Kidney capillary endothelial cell (primary cell): Measurements from ENCODE around the gene LRIT2.
A peak's percentile ranks its signal among the peaks of the same experiment; 100 is the strongest.

ENCODE experiments used
- DNase-seq: peaks from one replicate; pipeline ENCODE4 v3.0.0-alpha.2; 2018; ENCODE audit warnings: low spot score

Gene LRIT2

DNA sequence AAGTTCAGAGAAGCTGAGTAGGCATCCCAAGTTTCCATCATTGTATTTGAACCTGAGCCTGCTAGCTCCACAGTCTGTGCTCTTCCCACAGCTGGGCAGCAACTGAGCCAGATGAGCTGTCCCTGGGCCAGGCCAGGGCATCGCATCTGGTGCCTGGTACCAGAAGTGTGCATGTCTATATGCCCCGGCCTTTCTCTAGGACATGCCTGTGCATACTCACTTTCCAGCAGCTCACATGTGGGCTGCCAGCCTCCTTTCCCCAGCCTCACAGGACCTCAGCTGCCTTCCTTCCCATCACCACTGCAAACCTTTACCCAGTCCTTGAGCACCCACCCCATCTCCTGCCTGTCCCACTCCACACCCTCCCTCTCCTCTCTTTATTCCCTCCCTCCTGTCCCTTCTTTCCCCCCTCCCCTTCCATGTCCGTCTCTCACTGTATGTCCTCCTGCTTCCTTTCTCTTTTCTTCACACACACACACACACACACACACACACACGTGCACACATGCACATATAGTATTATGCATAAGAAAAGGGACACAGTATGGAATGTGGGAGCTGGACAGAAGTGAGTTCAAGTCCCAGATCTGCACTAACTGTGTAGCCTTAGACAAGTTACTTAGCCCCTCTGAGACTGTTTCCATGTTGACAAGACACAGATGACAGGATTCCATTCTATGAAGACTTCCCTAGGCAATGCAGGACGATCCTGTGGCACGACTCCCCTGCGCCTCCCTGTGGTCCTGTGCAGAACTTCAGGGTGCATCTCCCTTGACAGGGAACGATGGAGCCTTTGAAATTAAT, 20.1 kb downstream of the LRIT2 start:
- peak; percentile 36 for DNase-seq

DNA sequence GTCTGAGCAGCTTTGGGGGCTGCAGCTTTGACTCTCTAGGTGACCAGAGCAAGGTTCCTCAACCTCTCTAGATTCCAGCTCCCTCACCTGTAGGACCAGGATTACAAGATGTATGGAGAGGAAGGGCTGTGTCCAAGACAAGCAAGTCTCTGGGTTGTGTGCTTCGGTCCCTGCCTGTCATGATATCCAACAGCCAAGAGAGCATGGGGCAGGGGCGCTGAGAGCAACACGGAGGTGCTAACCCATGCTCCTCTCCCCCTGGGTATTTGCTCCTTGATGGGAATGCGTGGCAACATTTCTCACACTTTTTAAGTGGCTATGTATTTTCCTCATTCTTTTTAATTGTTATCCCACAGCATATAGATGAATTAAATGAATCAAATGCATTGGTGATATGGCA, 20.7 kb downstream of the LRIT2 start:
- DNase-seq: no peak

- no peak for DNase-seq
Observed at GRCh38 chr10:84204122-84204521, 21.2 kb downstream of the LRIT2 start.

DNA sequence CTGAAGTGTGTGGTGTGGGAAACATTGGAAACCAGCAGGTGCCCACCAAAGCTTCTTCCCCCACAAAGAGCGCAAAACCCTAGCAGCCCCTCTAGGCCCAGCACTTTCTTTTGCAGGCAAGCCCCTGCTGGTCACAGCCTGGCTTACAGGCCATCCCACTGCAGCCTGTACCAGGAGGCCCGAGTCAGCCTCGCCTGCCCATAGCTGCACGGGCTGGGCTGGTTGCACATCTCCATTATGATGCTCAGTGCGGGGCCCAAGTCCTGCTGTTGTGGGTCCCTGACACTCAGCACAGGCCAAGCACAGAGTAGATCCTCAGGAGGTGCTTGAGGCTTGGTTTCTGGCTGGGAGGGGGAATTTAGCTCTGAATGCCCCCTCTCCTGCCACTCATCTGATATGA, 23.0 kb downstream of the LRIT2 start:
- DNase-seq: no peak

- no peak for DNase-seq
Observed at GRCh38 chr10:84201682-84202081, 23.7 kb downstream of the LRIT2 start.

DNA sequence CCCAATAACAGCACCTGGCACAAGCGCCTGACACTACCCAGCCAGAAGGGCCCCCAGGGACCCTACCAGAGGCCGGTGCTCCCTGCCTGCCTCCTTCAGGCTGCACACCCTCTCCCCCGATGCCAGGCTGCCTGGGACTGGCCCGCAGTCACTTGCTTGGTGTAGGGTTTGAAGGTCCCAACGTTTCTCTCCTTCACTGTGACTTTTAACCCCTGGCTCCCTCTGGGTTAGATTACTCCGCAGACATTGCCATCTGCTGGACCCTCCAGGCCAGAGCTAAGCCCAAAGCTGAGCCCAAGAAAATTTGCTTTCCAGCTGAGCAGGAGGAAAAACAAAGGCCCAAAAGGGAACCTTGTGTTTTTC, 24.1 kb downstream of the LRIT2 start:
- no peak for DNase-seq

DNA sequence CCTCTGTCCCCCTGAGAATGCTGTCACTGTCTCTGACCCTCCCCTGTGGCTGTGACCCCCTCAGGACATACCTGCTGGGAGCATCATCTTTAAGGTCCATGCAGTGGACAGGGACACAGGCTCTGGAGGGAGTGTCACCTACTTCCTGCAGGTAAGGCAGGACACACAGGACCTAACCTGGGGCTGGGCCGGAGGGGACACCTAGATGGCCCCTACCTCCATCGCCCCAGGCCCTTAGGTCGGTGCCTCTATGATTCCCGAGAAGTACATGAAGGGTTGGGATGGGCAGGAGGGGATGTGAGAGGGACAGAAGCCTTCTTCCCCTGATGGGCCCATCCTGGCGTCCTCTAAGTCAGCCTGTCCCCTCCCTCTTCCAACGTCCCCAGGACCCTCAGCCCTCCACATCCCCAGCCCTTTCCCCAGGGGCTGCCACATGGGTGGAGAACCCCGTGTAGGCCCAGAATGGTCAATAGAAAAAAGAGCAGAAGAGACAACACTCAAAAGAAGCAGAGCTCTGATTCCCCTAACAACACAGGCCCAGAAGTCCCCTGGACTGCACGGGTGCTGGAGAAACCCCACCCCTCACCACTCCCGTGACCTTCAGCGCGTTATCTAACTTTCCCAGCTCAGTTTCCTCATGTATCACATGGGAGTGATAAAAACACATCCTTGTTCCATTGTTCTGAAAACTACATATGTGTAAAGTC, 24.7 kb downstream of the LRIT2 start:
- no peak for DNase-seq

GRCh38 chr10:84198206-84198915, 27.0 kb downstream of the LRIT2 start:
- DNase-seq: no peak

DNA sequence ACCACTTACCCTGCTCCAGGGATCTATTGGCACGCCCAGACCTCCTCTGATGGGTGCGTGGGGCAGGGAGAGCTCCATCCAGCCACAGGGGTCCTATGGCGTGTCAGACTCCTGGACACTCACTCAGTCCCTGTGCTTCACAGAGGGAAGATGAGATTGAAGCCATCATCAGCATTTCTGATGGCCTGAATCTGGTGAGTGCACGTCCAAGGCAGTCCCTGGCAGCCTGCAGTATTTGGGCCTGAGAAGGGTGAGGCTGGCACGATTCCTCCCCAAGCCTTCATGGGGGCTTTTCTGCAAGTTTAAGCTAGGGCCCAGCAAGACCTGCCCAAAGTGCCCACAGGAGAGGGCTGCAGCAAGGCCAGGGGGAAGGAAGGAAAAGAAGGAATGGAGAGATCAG, 27.7 kb downstream of the LRIT2 start:
- no peak for DNase-seq

GRCh38 chr10:84196941-84197340, 28.4 kb downstream of the LRIT2 start:
- no peak for DNase-seq

GRCh38 chr10:84196083-84196482, 29.3 kb downstream of the LRIT2 start:
- DNase-seq: no peak

GRCh38 chr10:84195044-84195830, 30.1 kb downstream of the LRIT2 start:
- DNase-seq: no peak

GRCh38 chr10:84194424-84195043, 30.8 kb downstream of the LRIT2 start, which contains the start of gene CDHR1:
Gene CDHR1 (plus strand): TSS chr10:84194537. CDS start chr10:84194761, 224 bp downstream.
- DNase-seq: no peak

GRCh38 chr10:84193846-84194423, 31.4 kb downstream of the LRIT2 start:
- no peak for DNase-seq

DNA sequence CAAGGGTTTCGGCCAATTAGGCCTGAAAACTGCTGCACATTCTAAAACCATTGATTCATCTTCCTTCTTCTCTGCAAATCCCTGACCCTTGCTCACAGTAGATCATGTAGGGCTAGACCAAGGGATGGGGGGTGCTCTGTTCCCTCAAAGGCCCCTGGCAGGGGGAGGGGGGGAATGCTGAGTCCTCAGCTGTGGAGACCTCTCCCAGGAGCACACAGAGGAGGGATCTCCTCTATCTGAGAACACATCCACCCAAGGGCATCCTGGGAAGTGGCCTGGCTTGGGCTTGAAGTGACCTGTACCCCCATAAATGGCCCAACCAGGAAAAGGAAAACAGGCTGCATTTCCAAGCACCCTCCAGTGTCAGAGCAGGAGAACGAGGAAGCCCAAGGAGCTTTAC, 32.0 kb downstream of the LRIT2 start:
- no peak for DNase-seq

DNA sequence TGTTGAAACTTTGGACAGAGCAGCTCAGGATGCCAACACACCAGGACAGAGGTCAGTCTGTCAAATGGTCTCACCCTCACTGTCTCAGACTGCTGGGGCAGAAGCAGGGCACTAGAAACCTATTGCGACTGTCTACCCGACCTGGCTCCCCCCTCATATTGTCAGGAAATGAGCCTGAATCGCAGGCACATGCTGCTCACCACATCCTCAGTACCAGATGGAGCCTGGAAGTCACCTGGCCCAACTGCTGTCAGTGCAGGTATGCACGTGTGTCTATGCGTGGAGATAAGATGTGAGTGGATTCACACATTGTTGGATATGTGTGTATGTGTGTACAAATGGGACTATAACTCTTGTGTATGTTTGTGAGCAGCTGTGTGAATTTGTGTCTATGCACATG, 34.2 kb downstream of the LRIT2 start:
- DNase-seq: no peak

GRCh38 chr10:84190621-84191020, 34.7 kb downstream of the LRIT2 start:
- DNase-seq: no peak

DNA sequence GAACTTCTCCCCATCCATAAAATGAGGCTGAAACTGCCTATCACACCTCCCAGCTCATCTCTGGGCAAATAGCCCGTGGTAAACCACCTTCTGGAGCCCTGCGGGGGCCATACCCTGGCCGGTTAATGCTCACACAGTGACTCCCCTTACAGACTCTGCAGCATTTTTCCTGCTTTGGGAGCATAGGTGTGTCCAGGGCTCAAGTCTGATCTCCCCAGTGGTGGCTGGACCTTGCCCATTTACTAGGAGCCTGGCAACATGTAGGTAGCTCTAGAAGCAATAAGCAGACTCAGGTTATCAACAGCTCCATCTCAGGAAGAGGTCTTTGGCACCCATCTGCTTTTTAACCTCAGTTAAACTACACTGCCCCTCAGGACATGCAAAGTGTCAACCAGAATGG, 36.5 kb downstream of the LRIT2 start:
- DNase-seq: no peak

GRCh38 chr10:84185526-84186175, 39.7 kb downstream of the LRIT2 start:
- no peak for DNase-seq

- no peak for DNase-seq
Observed at GRCh38 chr10:84184517-84184916, 40.8 kb downstream of the LRIT2 start.

DNA sequence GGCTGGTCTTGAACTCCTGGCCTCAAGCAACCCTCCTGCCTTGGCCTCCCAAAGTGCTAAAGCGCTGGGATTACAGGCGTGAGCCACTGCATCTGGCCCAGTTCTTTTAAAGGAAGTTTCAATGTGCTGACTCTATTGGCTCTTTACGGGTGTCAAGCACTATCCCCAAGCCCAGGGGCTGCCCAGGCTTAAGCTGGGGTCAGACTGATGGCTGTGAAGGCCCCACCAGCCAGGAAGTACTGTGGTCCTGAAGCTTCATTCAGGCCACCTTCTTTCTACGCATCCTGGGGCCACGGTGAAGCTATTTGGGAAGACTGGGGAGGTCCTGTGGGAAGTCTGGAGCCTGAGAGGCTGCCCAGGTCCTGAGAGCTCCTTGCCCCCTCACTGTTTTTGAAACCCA, 43.7 kb downstream of the LRIT2 start:
- no peak for DNase-seq
